T-helper 2 cell treated with Interferon-gamma antibody and Interleukin-4, amounts not matched to agents 5 μg/mL and 100 μg/mL, for 36 hours (primary cell): ENCODE results near the gene AFF1.
"Not testable (repeated sequence)": the region's sequence is repeated elsewhere in the genome, so short reads cannot be mapped to it uniquely, and the experiment has no call there.

Experiments used
- DNase-seq: peaks from one replicate; pipeline ENCODE4 v3.0.0; 2021; ENCODE audit warnings: low spot score
- H3K27ac Mint-ChIP-seq: one replicate; pipeline ENCODE4 v1.8.0; 2021; ENCODE audit warnings: mild to moderate bottlenecking, mixed read lengths
- H3K27me3 Mint-ChIP-seq: one replicate; pipeline ENCODE4 v1.8.0; 2021; ENCODE audit warnings: low read depth, mixed read lengths
- H3K36me3 Mint-ChIP-seq: one replicate; pipeline ENCODE4 v1.8.0; 2021; ENCODE audit warnings: low read depth, mixed read lengths
- H3K4me1 Mint-ChIP-seq: one replicate; pipeline ENCODE4 v1.8.0; 2021; ENCODE audit warnings: low read depth, mixed read lengths
- H3K4me3 Mint-ChIP-seq: one replicate; pipeline ENCODE4 v1.8.0; 2022; ENCODE audit warnings: mild to moderate bottlenecking, moderate library complexity, mixed read lengths
- H3K9me3 Mint-ChIP-seq: one replicate; pipeline ENCODE4 v1.8.0; 2021; ENCODE audit warnings: mixed read lengths

AFF1 gene

GRCh38 chr4:87010192-87010591 is 75.4 kb downstream of the AFF1 start:
- Mint-ChIP-seq H3K27me3 (no peaks in the 10 kb centered on the region), H3K4me3 (peak overlapping the region; percentile 9)

GRCh38 chr4:87011340-87012034 is 76.7 kb downstream of the AFF1 start:
- Mint-ChIP-seq H3K27me3 (no peaks in the 10 kb centered on the region), H3K4me3 (no peak overlapping the region), H3K9me3 (no peaks in the 10 kb centered on the region), H3K4me1 (peaks cover 71% of the 10 kb centered on the region), H3K27ac (no peak overlapping the region), H3K36me3 (peaks cover 5% of the 10 kb centered on the region)
- no peak for DNase-seq

More at GRCh38 chr4:87010192-87010591, 75.4 kb downstream of the AFF1 start:
- Mint-ChIP-seq H3K4me1 (peaks cover 72% of the 10 kb centered on the region), H3K27ac (no peak overlapping the region), H3K9me3 (no peaks in the 10 kb centered on the region), H3K36me3 (peaks cover 5% of the 10 kb centered on the region)
- DNase-seq: no peak

- no peak for DNase-seq
- no peaks in the 10 kb centered on the region for H3K9me3 Mint-ChIP-seq
- H3K27ac Mint-ChIP-seq: no peak overlapping the region
- H3K4me1 Mint-ChIP-seq: peaks cover 76% of the 10 kb centered on the region
- H3K27me3 Mint-ChIP-seq: no peaks in the 10 kb centered on the region
- peak overlapping the region; percentile 18 for H3K4me3 Mint-ChIP-seq
- H3K36me3 Mint-ChIP-seq: peaks cover 5% of the 10 kb centered on the region
Measured at GRCh38 chr4:87012265-87012953, 77.6 kb downstream of the AFF1 start.

GRCh38 chr4:87012954-87013308 is 78.1 kb downstream of the AFF1 start:
- H3K4me3 Mint-ChIP-seq: peak overlapping the region; percentile 58

GRCh38 chr4:87014284-87014782 is 79.5 kb downstream of the AFF1 start:
- Mint-ChIP-seq H3K27ac (no peak overlapping the region), H3K27me3 (no peaks in the 10 kb centered on the region)
- DNase-seq: no peak

More at GRCh38 chr4:87012954-87013308, 78.1 kb downstream of the AFF1 start:
- not testable (repeated sequence) for H3K36me3 Mint-ChIP-seq, H3K9me3 Mint-ChIP-seq, DNase-seq, H3K27me3 Mint-ChIP-seq, H3K27ac Mint-ChIP-seq
- H3K4me1 Mint-ChIP-seq: peaks cover 78% of the 10 kb centered on the region

GRCh38 chr4:87015416-87015815 is 80.6 kb downstream of the AFF1 start:
- DNase-seq: no peak
- Mint-ChIP-seq H3K27ac (no peak overlapping the region), H3K36me3 (peaks cover 2% of the 10 kb centered on the region), H3K9me3 (no peaks in the 10 kb centered on the region), H3K4me1 (peaks cover 79% of the 10 kb centered on the region), H3K27me3 (no peaks in the 10 kb centered on the region), H3K4me3 (peak overlapping the region; percentile 52)

More at GRCh38 chr4:87014284-87014782, 79.5 kb downstream of the AFF1 start:
- H3K4me3 Mint-ChIP-seq: peak overlapping the region; percentile 67
- H3K4me1 Mint-ChIP-seq: peaks cover 80% of the 10 kb centered on the region
- peaks cover 3% of the 10 kb centered on the region for H3K36me3 Mint-ChIP-seq
- no peaks in the 10 kb centered on the region for H3K9me3 Mint-ChIP-seq

GRCh38 chr4:87017580-87018342 is 83.0 kb downstream of the AFF1 start:
- H3K4me1 Mint-ChIP-seq: peaks cover 71% of the 10 kb centered on the region
- peak overlapping the region; percentile 39 for H3K27ac Mint-ChIP-seq
- peaks cover 3% of the 10 kb centered on the region for H3K36me3 Mint-ChIP-seq
- peak; percentile 22 for DNase-seq
- no peaks in the 10 kb centered on the region for H3K27me3 Mint-ChIP-seq
- H3K4me3 Mint-ChIP-seq: peak overlapping the region; percentile 0
- no peaks in the 10 kb centered on the region for H3K9me3 Mint-ChIP-seq

GRCh38 chr4:87018753-87019152 is 83.9 kb downstream of the AFF1 start:
- H3K9me3 Mint-ChIP-seq: no peaks in the 10 kb centered on the region
- H3K27ac Mint-ChIP-seq: no peak overlapping the region
- H3K27me3 Mint-ChIP-seq: no peaks in the 10 kb centered on the region
- H3K4me3 Mint-ChIP-seq: no peak overlapping the region
- DNase-seq: no peak
- peaks cover 67% of the 10 kb centered on the region for H3K4me1 Mint-ChIP-seq
- peaks cover 2% of the 10 kb centered on the region for H3K36me3 Mint-ChIP-seq

- Mint-ChIP-seq H3K36me3 (peaks cover 2% of the 10 kb centered on the region), H3K27me3 (no peaks in the 10 kb centered on the region), H3K4me1 (peaks cover 65% of the 10 kb centered on the region), H3K4me3 (peak overlapping the region; percentile 0), H3K9me3 (no peaks in the 10 kb centered on the region), H3K27ac (peak overlapping the region; percentile 11)
- DNase-seq: no peak
Measured at GRCh38 chr4:87019246-87019791, 84.5 kb downstream of the AFF1 start.

GRCh38 chr4:87019898-87020297 is 85.1 kb downstream of the AFF1 start:
- DNase-seq: no peak
- Mint-ChIP-seq H3K36me3 (peaks cover 2% of the 10 kb centered on the region), H3K27ac (peak overlapping the region; percentile 11), H3K9me3 (no peaks in the 10 kb centered on the region), H3K27me3 (no peaks in the 10 kb centered on the region), H3K4me3 (peak overlapping the region; percentile 0), H3K4me1 (peaks cover 59% of the 10 kb centered on the region)

- H3K4me3 Mint-ChIP-seq: no peak overlapping the region
- no peak for DNase-seq
- H3K4me1 Mint-ChIP-seq: peaks cover 36% of the 10 kb centered on the region
- H3K27me3 Mint-ChIP-seq: no peaks in the 10 kb centered on the region
- no peak overlapping the region for H3K27ac Mint-ChIP-seq
- no peaks in the 10 kb centered on the region for H3K9me3 Mint-ChIP-seq
- peaks cover 2% of the 10 kb centered on the region for H3K36me3 Mint-ChIP-seq
Measured at GRCh38 chr4:87024201-87024600, 89.4 kb downstream of the AFF1 start.

GRCh38 chr4:87025023-87025613 is 90.3 kb downstream of the AFF1 start:
- H3K27me3 Mint-ChIP-seq: no peaks in the 10 kb centered on the region
- H3K4me3 Mint-ChIP-seq: no peak overlapping the region
- no peak overlapping the region for H3K27ac Mint-ChIP-seq
- no peaks in the 10 kb centered on the region for H3K9me3 Mint-ChIP-seq
- H3K36me3 Mint-ChIP-seq: peaks cover 2% of the 10 kb centered on the region
- H3K4me1 Mint-ChIP-seq: peaks cover 35% of the 10 kb centered on the region
- no peak for DNase-seq

- H3K4me1 Mint-ChIP-seq: peaks cover 32% of the 10 kb centered on the region
- H3K27me3 Mint-ChIP-seq: no peaks in the 10 kb centered on the region
- H3K27ac Mint-ChIP-seq: no peak overlapping the region
- no peak overlapping the region for H3K4me3 Mint-ChIP-seq
- peaks cover 2% of the 10 kb centered on the region for H3K36me3 Mint-ChIP-seq
- H3K9me3 Mint-ChIP-seq: no peaks in the 10 kb centered on the region
- no peak for DNase-seq
Measured at GRCh38 chr4:87025614-87026041, 90.8 kb downstream of the AFF1 start.
